KOPT-K1 (cell line): ENCODE results near the gene SYT8.

Experiments
- H3K27ac ChIP-seq: fragments of 200-600 bp; sonication (generic); 2 replicates; pipeline ENCODE4 v1.5.1; 2016; ENCODE audit warnings: antibody characterized with exemption, mild to moderate bottlenecking, low read depth, low read length; ENCODE audit not compliant: poor library complexity, severe bottlenecking
- H3K36me3 ChIP-seq: fragments of 200-600 bp; sonication (generic); 2 replicates; pipeline ENCODE4 v1.5.1; 2017; ENCODE audit warnings: antibody characterized with exemption, mild to moderate bottlenecking, low read length, moderate library complexity; ENCODE audit not compliant: insufficient read depth
- H3K9me3 ChIP-seq: fragments of 200-600 bp; sonication (generic); 2 replicates; pipeline ENCODE4 v1.5.1; 2017; ENCODE audit warnings: antibody characterized with exemption, low read length, mild to moderate bottlenecking; ENCODE audit not compliant: insufficient read depth, poor library complexity, severe bottlenecking

The SYT8 gene

DNA sequence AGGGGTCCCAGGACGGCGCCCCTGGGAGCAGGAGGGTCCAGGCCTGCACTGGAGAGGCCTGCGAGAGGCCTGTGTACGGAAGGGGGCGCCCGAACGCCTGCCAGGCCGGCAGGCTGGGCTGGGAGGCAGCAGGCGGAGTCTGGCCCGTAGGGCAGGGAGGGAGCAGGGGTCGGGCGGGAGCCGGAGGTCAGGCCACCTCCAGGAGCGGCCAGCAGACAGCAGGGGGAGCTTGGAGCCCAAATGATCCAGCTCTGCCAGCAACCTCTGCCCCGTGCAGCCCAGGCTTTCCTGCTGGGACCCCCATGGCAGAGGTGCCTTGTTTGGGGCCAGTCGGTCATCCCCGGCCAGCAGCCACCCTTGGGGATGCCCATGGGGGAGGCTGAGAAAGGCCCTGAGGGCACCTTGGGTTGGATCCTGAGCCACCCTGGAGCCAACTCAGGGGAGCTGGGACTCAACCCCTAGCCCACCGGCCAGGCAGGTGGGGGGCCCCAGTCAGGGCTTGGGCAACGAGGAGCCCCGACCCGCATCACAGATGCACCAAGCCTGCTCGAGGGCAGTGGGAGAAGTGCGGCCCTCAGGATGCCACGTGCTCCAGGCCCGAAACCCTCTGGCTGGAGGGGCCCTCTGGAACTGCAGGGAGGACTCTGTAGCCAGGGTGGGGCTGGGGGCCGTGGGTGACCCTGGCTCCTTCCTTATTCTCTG, 9.6 kb upstream of the SYT8 start:
- no peak overlapping the region for H3K27ac ChIP-seq
- no peaks in the 10 kb centered on the region for H3K36me3 ChIP-seq
- H3K9me3 ChIP-seq = no peaks in the 10 kb centered on the region

- H3K27ac ChIP-seq = no peak overlapping the region
- H3K9me3 ChIP-seq = no peaks in the 10 kb centered on the region
- no peaks in the 10 kb centered on the region for H3K36me3 ChIP-seq
These were observed 8.9 kb upstream of the SYT8 start for GRCh38 chr11:1825785-1826451.

DNA sequence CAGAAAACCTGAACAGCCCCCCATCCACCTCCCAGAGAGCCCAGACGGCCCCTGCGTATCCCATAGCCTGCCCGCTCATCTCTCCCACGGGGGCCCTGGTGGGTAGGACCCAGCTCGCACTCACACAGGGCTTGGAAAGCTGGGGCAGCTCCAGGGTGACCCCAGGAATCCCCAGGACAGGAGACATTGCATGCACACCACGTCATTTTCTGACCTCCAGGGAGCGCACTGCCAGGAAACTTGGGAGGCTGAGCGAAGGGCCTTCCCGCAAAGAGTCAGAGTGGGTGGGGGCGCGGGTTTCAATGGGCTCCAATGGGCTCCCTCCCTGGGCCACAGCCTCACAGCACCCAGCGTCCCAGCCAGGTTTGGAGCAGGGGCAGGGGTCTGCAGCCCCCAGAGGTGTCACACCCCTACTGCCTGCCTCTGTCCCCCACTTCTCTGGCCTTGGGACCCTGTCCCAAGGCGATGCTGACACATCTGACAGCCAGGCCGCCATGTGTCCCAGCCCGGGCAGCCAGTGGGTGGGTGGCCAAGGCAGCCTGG, 8.2 kb upstream of the SYT8 start:
- Histone ChIP-seq H3K27ac (no peak overlapping the region), H3K36me3 (no peaks in the 10 kb centered on the region), H3K9me3 (no peaks in the 10 kb centered on the region)

- H3K36me3 ChIP-seq = no peaks in the 10 kb centered on the region
- H3K9me3 ChIP-seq = no peaks in the 10 kb centered on the region
- no peak overlapping the region for H3K27ac ChIP-seq
These were observed 7.5 kb upstream of the SYT8 start for GRCh38 chr11:1827095-1827813.

- H3K9me3 ChIP-seq = no peaks in the 10 kb centered on the region
- no peaks in the 10 kb centered on the region for H3K36me3 ChIP-seq
- H3K27ac ChIP-seq = no peak overlapping the region
These were observed 6.9 kb upstream of the SYT8 start for GRCh38 chr11:1827931-1828330.

DNA sequence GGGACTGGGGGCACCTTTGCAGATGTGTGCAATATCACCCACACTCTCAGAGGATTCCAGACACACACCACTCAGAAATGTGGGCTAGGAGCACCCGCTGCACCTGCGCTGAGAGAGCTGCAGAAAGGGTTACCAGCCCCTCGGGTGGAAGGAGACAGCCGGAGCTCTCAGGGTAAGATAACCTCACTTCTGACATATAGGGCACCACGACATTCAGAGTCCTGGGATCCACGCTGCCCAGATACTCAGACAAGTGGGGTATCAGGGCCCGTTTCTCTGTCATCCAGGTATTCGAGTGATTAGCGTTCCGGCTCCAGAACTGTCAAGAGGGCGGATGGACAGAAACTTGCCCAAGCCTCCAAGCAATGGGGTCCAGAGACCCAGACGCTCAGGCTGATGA, 6.2 kb upstream of the SYT8 start:
- no peaks in the 10 kb centered on the region for H3K9me3 ChIP-seq
- H3K36me3 ChIP-seq = no peaks in the 10 kb centered on the region

GRCh38 chr11:1829039-1829820, 5.6 kb upstream of the SYT8 start:
- Histone ChIP-seq H3K27ac (no peak overlapping the region), H3K36me3 (no peaks in the 10 kb centered on the region), H3K9me3 (no peaks in the 10 kb centered on the region)

More for the DNA sequence above, 6.2 kb upstream of the SYT8 start:
- H3K27ac ChIP-seq = no peak overlapping the region

DNA sequence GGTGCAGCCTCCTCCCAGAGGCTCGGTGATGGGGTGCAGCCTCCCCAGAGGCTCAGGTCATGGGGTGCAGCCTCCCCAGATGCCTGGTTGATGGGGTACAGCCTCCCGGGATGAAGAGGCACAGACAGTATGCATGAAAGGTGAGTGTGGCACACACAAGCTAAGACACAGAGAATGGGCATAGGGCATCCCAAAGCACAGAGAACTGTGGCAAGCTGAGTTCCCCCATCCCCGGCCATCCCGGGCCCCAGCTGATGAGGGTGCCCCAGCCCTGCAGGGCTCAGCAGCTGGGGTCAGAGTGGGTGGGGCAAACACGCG, 4.8 kb upstream of the SYT8 start:
- no peaks in the 10 kb centered on the region for H3K36me3 ChIP-seq
- H3K9me3 ChIP-seq = no peaks in the 10 kb centered on the region
- no peak overlapping the region for H3K27ac ChIP-seq

DNA sequence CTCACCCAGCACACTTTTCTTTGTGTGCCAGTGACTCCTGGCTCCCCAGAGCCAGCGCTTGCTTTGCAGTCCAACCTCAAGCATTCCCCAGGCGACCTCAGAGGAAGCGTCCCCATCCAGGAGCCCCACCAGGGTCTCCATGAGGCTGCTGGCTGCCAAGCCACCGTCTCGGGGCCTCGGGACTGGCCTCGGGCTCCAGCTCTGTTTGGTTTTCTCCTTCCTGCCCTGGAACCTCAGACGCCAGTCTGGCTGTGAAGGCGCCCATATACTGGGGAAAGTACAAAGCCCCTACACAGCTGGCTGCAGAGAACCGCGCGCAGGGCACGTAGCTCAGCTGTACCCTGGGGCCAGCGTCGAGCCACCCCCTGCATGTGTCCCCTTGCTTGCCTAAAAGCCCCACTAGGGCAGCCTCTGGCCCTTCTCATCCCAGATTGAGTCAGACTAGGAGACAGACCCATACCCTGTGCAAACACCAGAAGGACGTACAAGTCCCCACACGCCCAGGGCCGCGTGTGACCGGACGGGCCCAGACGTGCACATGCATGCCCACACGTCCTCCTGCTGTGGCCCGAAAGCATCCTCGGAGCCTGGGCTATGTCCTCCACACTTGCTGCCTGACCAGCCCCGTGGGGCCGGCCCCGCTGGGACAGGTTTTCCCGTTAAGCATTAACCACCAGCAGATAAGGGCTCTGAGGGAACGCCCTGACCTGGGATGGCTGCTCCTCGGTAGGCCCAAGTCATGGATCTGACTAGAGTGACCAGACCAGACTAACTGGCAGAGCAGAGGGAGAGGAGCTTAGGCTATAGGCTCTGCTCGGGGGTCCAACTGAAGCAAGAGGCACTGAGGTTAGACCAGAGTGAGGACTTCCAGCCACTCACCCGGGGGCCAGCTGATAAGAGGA, 4.2 kb upstream of the SYT8 start:
- Histone ChIP-seq H3K27ac (no peak overlapping the region), H3K9me3 (no peaks in the 10 kb centered on the region), H3K36me3 (no peaks in the 10 kb centered on the region)

GRCh38 chr11:1831338-1832210, 3.2 kb upstream of the SYT8 start:
- H3K27ac ChIP-seq = no peak overlapping the region
- no peaks in the 10 kb centered on the region for H3K9me3 ChIP-seq
- H3K36me3 ChIP-seq = no peaks in the 10 kb centered on the region

DNA sequence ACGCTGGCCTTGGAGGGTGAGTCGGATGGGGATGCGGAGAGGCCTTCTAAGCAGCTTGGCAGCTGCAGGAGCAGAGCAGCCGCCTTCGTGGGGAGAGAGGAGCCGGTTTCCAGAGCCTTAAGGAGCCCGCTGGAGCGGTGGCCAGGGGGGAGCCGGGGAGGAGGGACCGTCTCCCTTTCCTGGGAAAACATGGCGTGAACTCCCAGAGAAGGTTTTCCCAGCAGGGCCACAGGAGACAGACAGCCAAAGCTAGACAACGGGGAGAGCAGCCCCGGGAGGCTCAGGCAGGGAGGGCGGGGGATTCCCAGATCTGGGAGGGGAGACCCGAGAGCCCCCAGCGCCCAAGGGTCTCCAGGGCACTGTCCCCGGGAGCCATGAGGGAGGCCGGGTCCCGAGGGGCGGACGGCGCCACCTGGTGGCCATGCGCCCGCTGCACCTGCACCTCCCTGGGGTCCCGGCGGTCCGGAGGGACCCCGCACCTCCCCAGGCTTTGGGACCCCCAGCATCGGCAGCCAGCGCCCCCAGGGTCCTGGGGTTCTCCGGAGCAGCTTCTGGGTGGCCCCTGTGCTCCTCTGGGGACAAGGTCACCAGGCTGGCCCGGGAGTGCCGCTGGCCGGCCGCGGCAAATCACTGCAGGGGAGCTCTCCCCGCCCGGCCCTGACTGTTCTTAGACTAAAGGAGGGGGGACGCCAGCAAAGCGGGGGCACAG, 2.4 kb upstream of the SYT8 start:
- no peak overlapping the region for H3K27ac ChIP-seq

DNA sequence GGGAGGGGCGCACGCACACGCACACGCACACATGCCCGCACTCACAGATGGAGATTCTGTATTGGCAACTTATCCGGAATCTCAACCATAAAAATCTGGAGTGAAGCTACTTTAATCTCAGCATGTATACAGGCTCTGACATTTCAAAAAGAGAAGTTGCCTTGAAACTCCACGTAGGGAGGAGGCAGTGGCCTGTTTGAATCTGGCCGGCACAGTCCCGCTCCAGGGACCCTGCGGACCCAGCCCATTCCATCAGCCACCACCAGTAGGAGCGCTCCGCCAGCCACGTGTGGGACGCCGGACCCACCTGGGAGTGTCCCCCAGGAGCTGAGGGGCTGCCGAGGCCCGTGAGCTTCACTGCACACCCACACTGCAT, 1.9 kb upstream of the SYT8 start:
- Histone ChIP-seq H3K9me3 (no peaks in the 10 kb centered on the region), H3K36me3 (no peaks in the 10 kb centered on the region), H3K27ac (no peak overlapping the region)

More for the DNA sequence above, 2.4 kb upstream of the SYT8 start:
- no peaks in the 10 kb centered on the region for H3K36me3 ChIP-seq
- H3K9me3 ChIP-seq = no peaks in the 10 kb centered on the region

GRCh38 chr11:1834062-1834610, 654 bp upstream of the SYT8 start:
- Histone ChIP-seq H3K27ac (no peak overlapping the region), H3K36me3 (no peaks in the 10 kb centered on the region), H3K9me3 (no peaks in the 10 kb centered on the region)
